Activated T-helper 1 cell treated with anti-CD3 and anti-CD28 coated beads, Interleukin-2, amount 50 U/mL, for 16 hours (primary cell): ENCODE results near the gene FAF1.
A peak's percentile ranks its signal among the peaks of the same experiment; 100 is the strongest.
"Not testable (repeated sequence)": the region's sequence is repeated elsewhere in the genome, so short reads cannot be mapped to it uniquely, and the experiment has no call there.

Source experiments
- DNase-seq, 2 donors: peaks; one replicate each; pipeline ENCODE4 v3.0.0-alpha.2; 2020; ENCODE audit warnings: low read depth in 1 of 2, low spot score in 1 of 2

The FAF1 gene

GRCh38 chr1:50959913-50960844 is at the start of gene FAF1:
FAF1 (minus strand) TSS chr1:50960267; CDS start chr1:50959811, 456 bp downstream.
- DNase-seq, result peak; percentile 94 to 95

- DNase-seq, result no peak
Observed at GRCh38 chr1:51009381-51009780, 49.3 kb upstream of the FAF1 start.

GRCh38 chr1:51005549-51005948 is 45.5 kb upstream of the FAF1 start:
- DNase-seq, result not testable (repeated sequence)

- DNase-seq, result no peak
Observed at GRCh38 chr1:51002516-51002915, 42.4 kb upstream of the FAF1 start.

- no peak for DNase-seq
Observed at GRCh38 chr1:51000651-51001050, 40.6 kb upstream of the FAF1 start.

- DNase-seq, result no peak
Observed at GRCh38 chr1:51000160-51000559, 40.1 kb upstream of the FAF1 start.

- DNase-seq, result not testable (repeated sequence)
Observed at GRCh38 chr1:50999375-50999774, 39.3 kb upstream of the FAF1 start.

- no peak for DNase-seq
Observed at GRCh38 chr1:50996083-50996482, 36.0 kb upstream of the FAF1 start.

- no peak for DNase-seq
Observed at GRCh38 chr1:50995651-50996050, 35.6 kb upstream of the FAF1 start.

- DNase-seq, result no peak
Observed at GRCh38 chr1:50994997-50995396, 34.9 kb upstream of the FAF1 start.

GRCh38 chr1:50993645-50994044 is 33.6 kb upstream of the FAF1 start:
- DNase-seq, result no peak

- DNase-seq, result no peak
Observed at GRCh38 chr1:50992532-50993318, 32.7 kb upstream of the FAF1 start.

GRCh38 chr1:50989694-50990093 is 29.6 kb upstream of the FAF1 start:
- no peak for DNase-seq

GRCh38 chr1:50986653-50987052 is 26.6 kb upstream of the FAF1 start:
- no peak for DNase-seq

GRCh38 chr1:50985094-50985493 is 25.0 kb upstream of the FAF1 start:
- DNase-seq, result no peak

- DNase-seq, result no peak
Observed at GRCh38 chr1:50983219-50983802, 23.2 kb upstream of the FAF1 start.

GRCh38 chr1:50982611-50983010 is 22.5 kb upstream of the FAF1 start:
- DNase-seq, result no peak

- DNase-seq, result no peak
Observed at GRCh38 chr1:50981741-50982140, 21.7 kb upstream of the FAF1 start.

- DNase-seq, result no peak
Observed at GRCh38 chr1:50980505-50980904, 20.4 kb upstream of the FAF1 start.

- no peak for DNase-seq
Observed at GRCh38 chr1:50979937-50980336, 19.9 kb upstream of the FAF1 start.

- DNase-seq, result no peak
Observed at GRCh38 chr1:50978852-50979781, 19.1 kb upstream of the FAF1 start.
